HG03469 (cell line): Measurements from ENCODE around the gene PDE4D.

ENCODE experiments used
- ATAC-seq: cut with Tn5 transposase; IDR thresholded peaks from one replicate; pipeline ENCODE4 v1.9.1; 2021; ENCODE audit warnings: mild to moderate bottlenecking, moderate library complexity, moderate number of reproducible peaks; ENCODE audit not compliant: unreplicated experiment

The PDE4D gene

GRCh38 chr5:59665086-59665831 lies 228.3 kb downstream of the PDE4D start:
- no peak for ATAC-seq

GRCh38 chr5:59661954-59662615 lies 231.4 kb downstream of the PDE4D start:
- ATAC-seq, result no peak

GRCh38 chr5:59661311-59661710 lies 232.2 kb downstream of the PDE4D start:
- no peak for ATAC-seq

GRCh38 chr5:59660737-59661136 lies 232.8 kb downstream of the PDE4D start:
- no peak for ATAC-seq

GRCh38 chr5:59656351-59657254 lies 236.9 kb downstream of the PDE4D start:
- no peak for ATAC-seq

GRCh38 chr5:59655693-59656309 lies 237.7 kb downstream of the PDE4D start:
- no peak for ATAC-seq

GRCh38 chr5:59654691-59655090 lies 238.8 kb downstream of the PDE4D start:
- no peak for ATAC-seq

- ATAC-seq, result no peak
Measured at GRCh38 chr5:59652449-59652848, 241.1 kb downstream of the PDE4D start.

- ATAC-seq, result no peak
Measured at GRCh38 chr5:59648949-59649921, 244.3 kb downstream of the PDE4D start.

- no peak for ATAC-seq
Measured at GRCh38 chr5:59648038-59648831, 245.3 kb downstream of the PDE4D start.

- no peak for ATAC-seq
Measured at GRCh38 chr5:59645380-59645779, 248.1 kb downstream of the PDE4D start.

- ATAC-seq, result no peak
Measured at GRCh38 chr5:59640411-59640810, 253.1 kb downstream of the PDE4D start.

- no peak for ATAC-seq
Measured at GRCh38 chr5:59637884-59638580, 255.5 kb downstream of the PDE4D start.

GRCh38 chr5:59629561-59629960 lies 264.0 kb downstream of the PDE4D start:
- no peak for ATAC-seq

- no peak for ATAC-seq
Measured at GRCh38 chr5:59628062-59628828, 265.3 kb downstream of the PDE4D start.

GRCh38 chr5:59624898-59625297 lies 268.6 kb downstream of the PDE4D start:
- no peak for ATAC-seq

- ATAC-seq, result no peak
Measured at GRCh38 chr5:59622848-59623247, 270.7 kb downstream of the PDE4D start.

GRCh38 chr5:59621477-59621876 lies 272.0 kb downstream of the PDE4D start:
- ATAC-seq, result no peak
